Gastroesophageal sphincter (tissue), 4 donors: Measurements from ENCODE around the gene VCX3B. TPM values are rescaled to one million over a fixed set of nuclear protein-coding genes. Genes with fewer than 3 reads are reported as not detected.
"Not testable (repeated sequence)": the region's sequence is repeated elsewhere in the genome, so short reads cannot be mapped to it uniquely, and the experiment has no call there.

Source experiments
- ATAC-seq: fragments of 150-250 bp; one replicate; pipeline ENCODE4 v1.9.1; 2016; ENCODE audit warnings: mild to moderate bottlenecking, moderate library complexity
- H3K27ac ChIP-seq, 4 donors: fragments of 200-600 bp; sonication (generic) in 3 of 4; 1 replicate in 3 of 4; 2 replicates in 1 of 4; pipeline ENCODE4 v1.5.1; 2016 to 2019
- H3K27me3 ChIP-seq: fragments of 200-600 bp; sonication (generic); one replicate; pipeline ENCODE4 v1.5.1; 2019
- H3K36me3 ChIP-seq, 2 donors: fragments of 200-600 bp; sonication (generic); one replicate each; pipeline ENCODE4 v1.5.1; 2019; ENCODE audit warnings: control low read depth in 1 of 2
- H3K4me1 ChIP-seq, 3 donors: fragments of 200-600 bp; sonication (generic); 1 replicate in 2 of 3; 2 replicates in 1 of 3; pipeline ENCODE4 v1.5.1; 2016 to 2019; ENCODE audit warnings: control low read depth in 2 of 3
- H3K4me3 ChIP-seq, 2 donors: fragments of 200-600 bp; sonication (generic); one replicate each; pipeline ENCODE4 v1.5.1; 2019; ENCODE audit warnings: mild to moderate bottlenecking in 1 of 2, moderate library complexity in 1 of 2
- H3K9me3 ChIP-seq, 3 donors: fragments of 200-600 bp; sonication (generic); one replicate each; pipeline ENCODE4 v1.5.1; 2017 to 2019; ENCODE audit warnings: control low read depth in 2 of 3
- EP300 ChIP-seq: sonication (generic); formaldehyde crosslinking; IDR thresholded peaks from one replicate; pipeline ENCODE4 v1.6.1; 2017; ENCODE audit warnings: antibody characterized with exemption, mild to moderate bottlenecking
- POLR2A ChIP-seq, 2 donors: fragments of 450-650 bp; IDR thresholded peaks; one replicate each; pipeline ENCODE4 v1.6.1; 2017; ENCODE audit warnings: antibody characterized with exemption in 2 of 2, mild to moderate bottlenecking in 2 of 2, moderate library complexity in 1 of 2
- POLR2AphosphoS5 ChIP-seq: sonication (generic); formaldehyde crosslinking; IDR thresholded peaks from one replicate; pipeline ENCODE4 v1.6.1; 2017; ENCODE audit warnings: antibody characterized with exemption
- WGBS, 2 donors: methylation state at CpG; one replicate each; pipeline ENCODE4 v1.1.5; 2018; ENCODE audit warnings: low coverage in 1 of 2; 5-methylcytosine and 5-hydroxymethylcytosine counted together
- total RNA-seq, 4 donors: library from RNA; depleted of rRNA; stranded (reverse); fragments of >200 nt; gene quantifications; one replicate each; pipeline ENCODE4 v1.1.0, GENCODE V29; 2016
- TF ChIP-seq, protein P1 (sequence below), 4 experiments: fragments of 200-600 bp in 2 of 4; fragments of 450-650 bp in 2 of 4; sonication (generic) in 1 of 4; IDR thresholded peaks; one replicate each; pipeline ENCODE4 v1.5.1; 2017 to 2019; ENCODE audit warnings: antibody characterized with exemption in 4 of 4, mild to moderate bottlenecking in 2 of 4, moderate library complexity in 2 of 4

Gene VCX3B
- total RNA-seq, 4 donors from 2014 or later: not detected

DNA sequence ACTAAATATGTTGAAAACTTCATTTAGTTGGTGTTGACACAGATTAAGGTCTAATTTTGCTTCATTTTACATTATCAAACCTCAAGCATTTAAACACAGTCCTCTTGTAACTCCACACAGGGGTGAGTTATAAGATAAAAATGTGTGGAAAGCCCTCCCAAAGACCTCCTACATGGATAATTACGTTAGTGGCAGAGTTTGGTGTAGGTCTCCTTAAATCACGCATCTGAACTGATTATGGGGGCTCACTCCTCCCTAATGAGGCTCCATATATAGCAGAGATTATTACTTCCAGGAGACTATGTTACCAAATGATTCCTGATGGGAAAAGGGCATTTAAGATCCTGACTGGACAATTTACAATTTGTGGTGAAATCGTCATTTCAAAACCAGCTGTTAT lies 32.2 kb upstream of the VCX3B start:
- Histone ChIP-seq H3K4me3 (no peak overlapping the region), H3K27me3 (no peaks in the 10 kb centered on the region), H3K36me3 (no peaks in the 10 kb centered on the region), H3K4me1 (no peaks in the 10 kb centered on the region), H3K9me3 (no peaks in the 10 kb centered on the region), H3K27ac (no peak overlapping the region)
- ATAC-seq: no peak
- WGBS, 2 donors: 50 to 65% methylated on average over 1 to 3 of the region's 3 CpGs
- TF ChIP-seq, protein P1, sequence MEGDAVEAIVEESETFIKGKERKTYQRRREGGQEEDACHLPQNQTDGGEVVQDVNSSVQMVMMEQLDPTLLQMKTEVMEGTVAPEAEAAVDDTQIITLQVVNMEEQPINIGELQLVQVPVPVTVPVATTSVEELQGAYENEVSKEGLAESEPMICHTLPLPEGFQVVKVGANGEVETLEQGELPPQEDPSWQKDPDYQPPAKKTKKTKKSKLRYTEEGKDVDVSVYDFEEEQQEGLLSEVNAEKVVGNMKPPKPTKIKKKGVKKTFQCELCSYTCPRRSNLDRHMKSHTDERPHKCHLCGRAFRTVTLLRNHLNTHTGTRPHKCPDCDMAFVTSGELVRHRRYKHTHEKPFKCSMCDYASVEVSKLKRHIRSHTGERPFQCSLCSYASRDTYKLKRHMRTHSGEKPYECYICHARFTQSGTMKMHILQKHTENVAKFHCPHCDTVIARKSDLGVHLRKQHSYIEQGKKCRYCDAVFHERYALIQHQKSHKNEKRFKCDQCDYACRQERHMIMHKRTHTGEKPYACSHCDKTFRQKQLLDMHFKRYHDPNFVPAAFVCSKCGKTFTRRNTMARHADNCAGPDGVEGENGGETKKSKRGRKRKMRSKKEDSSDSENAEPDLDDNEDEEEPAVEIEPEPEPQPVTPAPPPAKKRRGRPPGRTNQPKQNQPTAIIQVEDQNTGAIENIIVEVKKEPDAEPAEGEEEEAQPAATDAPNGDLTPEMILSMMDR (IDR thresholded peaks at IDR 0.05): no peak
- TF ChIP-seq POLR2A (IDR thresholded peaks at IDR 0.05) (no peak), EP300 (no peak), POLR2AphosphoS5 (no peak)

- no peaks in the 10 kb centered on the region for H3K9me3 ChIP-seq
- H3K27me3 ChIP-seq: no peaks in the 10 kb centered on the region
- 51 to 100% methylated on average over 3 of the region's 3 CpGs for WGBS, 2 donors
- TF ChIP-seq, protein P1 (IDR thresholded peaks at IDR 0.05): no peak
- TF ChIP-seq POLR2AphosphoS5 (no peak), EP300 (no peak), POLR2A (IDR thresholded peaks at IDR 0.05) (no peak)
- ATAC-seq: no peak
- H3K4me1 ChIP-seq: no peaks in the 10 kb centered on the region
- no peaks in the 10 kb centered on the region for H3K36me3 ChIP-seq
- no peak overlapping the region for H3K4me3 ChIP-seq
- H3K27ac ChIP-seq: no peak overlapping the region
Measured at GRCh38 chrX:8433109-8434062, 31.2 kb upstream of the VCX3B start.

DNA sequence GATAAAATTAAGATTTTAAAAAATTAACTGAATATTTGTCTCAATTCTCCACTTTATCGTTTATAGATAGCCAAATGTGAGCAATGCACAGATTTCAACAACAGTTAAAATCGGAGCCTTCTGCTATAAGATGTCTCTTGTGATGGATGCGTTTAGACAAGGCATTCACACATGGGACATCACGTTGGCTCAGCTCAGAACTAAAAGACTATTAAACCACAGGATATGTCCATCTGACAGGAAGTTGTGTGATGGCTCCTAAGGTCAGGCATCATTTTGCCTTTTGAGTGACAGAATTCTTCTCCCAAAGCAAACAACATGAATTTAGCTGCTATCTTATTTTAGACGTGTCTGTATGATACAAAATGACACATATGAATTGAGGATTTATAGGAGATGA lies 17.3 kb upstream of the VCX3B start:
- WGBS, 2 donors: 65 to 73% methylated on average over 5 of the region's 5 CpGs
- no peak overlapping the region for H3K4me3 ChIP-seq
- no peaks in the 10 kb centered on the region for H3K27me3 ChIP-seq
- no peak for ATAC-seq
- TF ChIP-seq EP300 (no peak), POLR2AphosphoS5 (no peak)
- no peaks in the 10 kb centered on the region for H3K36me3 ChIP-seq
- no peak overlapping the region for H3K27ac ChIP-seq
- H3K4me1 ChIP-seq: no peaks in the 10 kb centered on the region
- H3K9me3 ChIP-seq: no peaks in the 10 kb centered on the region

GRCh38 chrX:8452343-8452742 lies 12.3 kb upstream of the VCX3B start:
- no CpG with 5 or more reads among the region's 21 CpGs for WGBS, 2 donors
- ATAC-seq, H3K4me1 ChIP-seq, H3K27me3 ChIP-seq, H3K9me3 ChIP-seq, H3K4me3 ChIP-seq, H3K36me3 ChIP-seq, H3K27ac ChIP-seq: not testable (repeated sequence)

- no peak overlapping the region for H3K27ac ChIP-seq
- 14 to 38% methylated on average over 1 to 2 of the region's 3 CpGs for WGBS, 2 donors
Measured at GRCh38 chrX:8453611-8454010, 11.0 kb upstream of the VCX3B start.

More at GRCh38 chrX:8453611-8454010, 11.0 kb upstream of the VCX3B start:
- Histone ChIP-seq H3K4me1 (no peaks in the 10 kb centered on the region), H3K36me3 (no peaks in the 10 kb centered on the region), H3K9me3 (no peaks in the 10 kb centered on the region), H3K4me3 (no peak overlapping the region), H3K27me3 (no peaks in the 10 kb centered on the region)
- no peak for ATAC-seq
- TF ChIP-seq POLR2AphosphoS5 (no peak), EP300 (no peak), POLR2A (IDR thresholded peaks at IDR 0.05) (no peak)
- TF ChIP-seq, protein P1 (IDR thresholded peaks at IDR 0.05): no peak
